SU-DHL-6 (cell line): ENCODE data around the gene FEN1.

ENCODE experiments used
- EZH2phosphoT487 ChIP-seq: fragments of 200-600 bp; sonication (generic), shearing (Covaris generic); conservative IDR thresholded peaks from 2 replicates; pipeline ENCODE4 v1.6.1; 2018; ENCODE audit warnings: mild to moderate bottlenecking, antibody characterized with exemption, low read length, moderate library complexity, mixed read lengths
- TF ChIP-seq, protein P1 (sequence below): fragments of 200-600 bp; sonication (generic); IDR thresholded peaks from one replicate; pipeline ENCODE4 v1.5.1; 2017; ENCODE audit warnings: antibody characterized with exemption, mild to moderate bottlenecking, low read length, moderate library complexity; ENCODE audit not compliant: insufficient read depth, poor library complexity, severe bottlenecking

GRCh38 chr11:61838501-61838900 lies 45.8 kb downstream of the FEN1 start:
- TF ChIP-seq, protein P1, sequence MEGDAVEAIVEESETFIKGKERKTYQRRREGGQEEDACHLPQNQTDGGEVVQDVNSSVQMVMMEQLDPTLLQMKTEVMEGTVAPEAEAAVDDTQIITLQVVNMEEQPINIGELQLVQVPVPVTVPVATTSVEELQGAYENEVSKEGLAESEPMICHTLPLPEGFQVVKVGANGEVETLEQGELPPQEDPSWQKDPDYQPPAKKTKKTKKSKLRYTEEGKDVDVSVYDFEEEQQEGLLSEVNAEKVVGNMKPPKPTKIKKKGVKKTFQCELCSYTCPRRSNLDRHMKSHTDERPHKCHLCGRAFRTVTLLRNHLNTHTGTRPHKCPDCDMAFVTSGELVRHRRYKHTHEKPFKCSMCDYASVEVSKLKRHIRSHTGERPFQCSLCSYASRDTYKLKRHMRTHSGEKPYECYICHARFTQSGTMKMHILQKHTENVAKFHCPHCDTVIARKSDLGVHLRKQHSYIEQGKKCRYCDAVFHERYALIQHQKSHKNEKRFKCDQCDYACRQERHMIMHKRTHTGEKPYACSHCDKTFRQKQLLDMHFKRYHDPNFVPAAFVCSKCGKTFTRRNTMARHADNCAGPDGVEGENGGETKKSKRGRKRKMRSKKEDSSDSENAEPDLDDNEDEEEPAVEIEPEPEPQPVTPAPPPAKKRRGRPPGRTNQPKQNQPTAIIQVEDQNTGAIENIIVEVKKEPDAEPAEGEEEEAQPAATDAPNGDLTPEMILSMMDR: no peak
- TF ChIP-seq EZH2phosphoT487: no peak
